HepG2 (cell line): ENCODE measurements around the gene SLC35A3. TPM values are rescaled to one million over a fixed set of nuclear protein-coding genes. Genes with fewer than 3 reads are reported as not detected.

Source experiments
- ATF3 ChIP-seq: sonication (generic); formaldehyde crosslinking; IDR thresholded peaks from 2 replicates; pipeline ENCODE4 v1.4.0; 2020; ENCODE audit warnings: missing genetic modification reagents
- CENPX ChIP-seq: sonication (generic); formaldehyde crosslinking; IDR thresholded peaks from 2 replicates; pipeline ENCODE4 v1.9.0; 2021; ENCODE audit warnings: mild to moderate bottlenecking, missing genetic modification reagents, moderate library complexity
- CREM ChIP-seq, 2 experiments: sonication (generic) in 1 of 2; formaldehyde crosslinking in 1 of 2; IDR thresholded peaks; 2 replicates each; pipeline versions ENCODE4 v1.4.0 to v1.6.1; 2016 to 2020; ENCODE audit warnings: antibody characterized with exemption in 1 of 2, mild to moderate bottlenecking in 1 of 2, missing genetic modification reagents in 1 of 2
- DNMT3B ChIP-seq: conservative IDR thresholded peaks from 2 replicates; pipeline ENCODE4 v1.6.1; 2016; ENCODE audit warnings: missing biosample characterization, control low read depth
- ERF ChIP-seq: IDR thresholded peaks from 2 replicates; pipeline ENCODE4 v1.6.1; 2018; ENCODE audit warnings: missing biosample characterization, missing genetic modification reagents
- ESRRA ChIP-seq: sonication (generic); formaldehyde crosslinking; IDR thresholded peaks from 2 replicates; pipeline ENCODE4 v1.5.1; 2020; ENCODE audit warnings: mild to moderate bottlenecking, low read depth, missing genetic modification reagents
- ISL2 ChIP-seq: sonication (generic); formaldehyde crosslinking; IDR thresholded peaks from 2 replicates; pipeline ENCODE4 v1.5.0; 2020; ENCODE audit warnings: missing genetic modification reagents
- KAT7 ChIP-seq: IDR thresholded peaks from 2 replicates; pipeline ENCODE4 v1.6.1; 2018; ENCODE audit warnings: borderline replicate concordance, missing compliant biosample characterization
- NR2C2 ChIP-seq: sonication (generic); formaldehyde crosslinking; IDR thresholded peaks from 2 replicates; pipeline ENCODE4 v1.4.0; 2020; ENCODE audit warnings: missing genetic modification reagents, mild to moderate bottlenecking, moderate library complexity, borderline replicate concordance
- ONECUT2 ChIP-seq: sonication (generic); formaldehyde crosslinking; IDR thresholded peaks from 2 replicates; pipeline ENCODE4 v1.4.0; 2020; ENCODE audit warnings: missing genetic modification reagents
- PCBP1 ChIP-seq: fragments of 200-400 bp; formaldehyde crosslinking; IDR thresholded peaks from 2 replicates; pipeline ENCODE4 v1.6.1; 2017; ENCODE audit warnings: mild to moderate bottlenecking, low read depth, low read length, borderline replicate concordance
- PHF21A ChIP-seq: sonication (generic); formaldehyde crosslinking; IDR thresholded peaks from 2 replicates; pipeline ENCODE4 v1.5.0; 2020; ENCODE audit warnings: mild to moderate bottlenecking, missing genetic modification reagents
- PRMT3 ChIP-seq: sonication (generic); formaldehyde crosslinking; IDR thresholded peaks from 2 replicates; pipeline ENCODE4 v1.8.1; 2022; ENCODE audit warnings: low read depth, mild to moderate bottlenecking, moderate library complexity, missing genetic modification reagents, borderline replicate concordance
- SIX1 ChIP-seq: sonication (generic); formaldehyde crosslinking; IDR thresholded peaks from 2 replicates; pipeline ENCODE4 v1.4.0; 2020; ENCODE audit warnings: missing genetic modification reagents, borderline replicate concordance
- TP53 ChIP-seq: sonication (generic); formaldehyde crosslinking; conservative IDR thresholded peaks from 2 replicates; pipeline ENCODE4 v1.4.0; 2020; ENCODE audit warnings: missing genetic modification reagents
- ZBTB44 ChIP-seq: sonication (generic); formaldehyde crosslinking; IDR thresholded peaks from 2 replicates; pipeline ENCODE4 v1.4.0; 2020; ENCODE audit warnings: missing genetic modification reagents
- ZNF180 ChIP-seq: sonication (generic); formaldehyde crosslinking; IDR thresholded peaks from 2 replicates; pipeline ENCODE4 v1.4.0; 2020; ENCODE audit warnings: low read depth, missing genetic modification reagents, borderline replicate concordance
- ZNF232 ChIP-seq: sonication (generic); formaldehyde crosslinking; IDR thresholded peaks from 2 replicates; pipeline ENCODE4 v1.4.0; 2020; ENCODE audit warnings: missing genetic modification reagents, borderline replicate concordance
- ZNF333 ChIP-seq: sonication (generic); formaldehyde crosslinking; IDR thresholded peaks from 2 replicates; pipeline ENCODE4 v1.4.0; 2020; ENCODE audit warnings: mild to moderate bottlenecking, missing genetic modification reagents, borderline replicate concordance
- ZNF354B ChIP-seq: sonication (generic); formaldehyde crosslinking; IDR thresholded peaks from 2 replicates; pipeline ENCODE4 v1.8.0; 2022; ENCODE audit warnings: mild to moderate bottlenecking, missing genetic modification reagents
- ZNF543 ChIP-seq: sonication (generic); formaldehyde crosslinking; IDR thresholded peaks from 2 replicates; pipeline ENCODE4 v1.4.0; 2020; ENCODE audit warnings: mild to moderate bottlenecking, missing genetic modification reagents
- ZNF563 ChIP-seq: sonication (generic); formaldehyde crosslinking; IDR thresholded peaks from 2 replicates; pipeline ENCODE4 v1.8.0; 2022; ENCODE audit warnings: mild to moderate bottlenecking, moderate library complexity, missing genetic modification reagents
- ZNF605 ChIP-seq: sonication (generic); formaldehyde crosslinking; IDR thresholded peaks from 2 replicates; pipeline ENCODE4 v1.8.0; 2022; ENCODE audit warnings: mild to moderate bottlenecking, missing genetic modification reagents
- ZSCAN20 ChIP-seq: sonication (generic); formaldehyde crosslinking; IDR thresholded peaks from 2 replicates; pipeline ENCODE4 v1.4.0; 2020; ENCODE audit warnings: missing genetic modification reagents, mild to moderate bottlenecking, borderline replicate concordance
- polyA plus RNA-seq, 8 experiments: library from polyadenylated mRNA; depleted of rRNA in 3 of 8; stranded (reverse) in 7 of 8; unstranded in 1 of 8; fragments of >200 nt; fragmentation: Illumina TruSeq in 4 of 8; extraction: Trizol in 4 of 8; gene quantifications; 2 replicates each; pipeline versions ENCODE4 v1.2.1 to v1.2.3, GENCODE V29; 2011 to 2016; ENCODE audit warnings: low read depth in 4 of 8, missing spikeins in 1 of 8, mixed read lengths in 1 of 8; ENCODE audit not compliant: insufficient read depth in 1 of 8
- total RNA-seq, 5 experiments: library from RNA; depleted of rRNA; stranded (reverse); fragments of >200 nt; fragmentation: Illumina TruSeq; extraction: Trizol; gene quantifications; 2 replicates each; pipeline ENCODE4 v1.2.3, GENCODE V29; 2016; ENCODE audit warnings: low read depth in 1 of 5
- TF ChIP-seq, protein P1 (sequence below): sonication (generic); formaldehyde crosslinking; IDR thresholded peaks from 2 replicates; pipeline ENCODE4 v1.4.0; 2020; ENCODE audit warnings: missing genetic modification reagents, borderline replicate concordance

The SLC35A3 gene
- total and polyA plus RNA-seq, 2 of the 13 experiments (the other 11 are each of a cell fraction or from before 2014, with no cell fraction given): 11.2 to 24.9 TPM

GRCh38 chr1:100037927-100038659 lies 68.3 kb downstream of the SLC35A3 start (continued):
- peak; percentile 92 for TF ChIP-seq ZNF333
- no peak for TF ChIP-seq ATF3
- no peak for TF ChIP-seq DNMT3B (CRISPR knock-in tag)
- TF ChIP-seq SIX1: no peak
- TF ChIP-seq KAT7 (CRISPR knock-in tag): peak; percentile 78; the same call in 1 of the 2 replicates
- no peak for TF ChIP-seq CENPX (CRISPR knock-in tag)
- no peak for TF ChIP-seq ZNF543 (CRISPR knock-in tag)
- TF ChIP-seq, protein P1, sequence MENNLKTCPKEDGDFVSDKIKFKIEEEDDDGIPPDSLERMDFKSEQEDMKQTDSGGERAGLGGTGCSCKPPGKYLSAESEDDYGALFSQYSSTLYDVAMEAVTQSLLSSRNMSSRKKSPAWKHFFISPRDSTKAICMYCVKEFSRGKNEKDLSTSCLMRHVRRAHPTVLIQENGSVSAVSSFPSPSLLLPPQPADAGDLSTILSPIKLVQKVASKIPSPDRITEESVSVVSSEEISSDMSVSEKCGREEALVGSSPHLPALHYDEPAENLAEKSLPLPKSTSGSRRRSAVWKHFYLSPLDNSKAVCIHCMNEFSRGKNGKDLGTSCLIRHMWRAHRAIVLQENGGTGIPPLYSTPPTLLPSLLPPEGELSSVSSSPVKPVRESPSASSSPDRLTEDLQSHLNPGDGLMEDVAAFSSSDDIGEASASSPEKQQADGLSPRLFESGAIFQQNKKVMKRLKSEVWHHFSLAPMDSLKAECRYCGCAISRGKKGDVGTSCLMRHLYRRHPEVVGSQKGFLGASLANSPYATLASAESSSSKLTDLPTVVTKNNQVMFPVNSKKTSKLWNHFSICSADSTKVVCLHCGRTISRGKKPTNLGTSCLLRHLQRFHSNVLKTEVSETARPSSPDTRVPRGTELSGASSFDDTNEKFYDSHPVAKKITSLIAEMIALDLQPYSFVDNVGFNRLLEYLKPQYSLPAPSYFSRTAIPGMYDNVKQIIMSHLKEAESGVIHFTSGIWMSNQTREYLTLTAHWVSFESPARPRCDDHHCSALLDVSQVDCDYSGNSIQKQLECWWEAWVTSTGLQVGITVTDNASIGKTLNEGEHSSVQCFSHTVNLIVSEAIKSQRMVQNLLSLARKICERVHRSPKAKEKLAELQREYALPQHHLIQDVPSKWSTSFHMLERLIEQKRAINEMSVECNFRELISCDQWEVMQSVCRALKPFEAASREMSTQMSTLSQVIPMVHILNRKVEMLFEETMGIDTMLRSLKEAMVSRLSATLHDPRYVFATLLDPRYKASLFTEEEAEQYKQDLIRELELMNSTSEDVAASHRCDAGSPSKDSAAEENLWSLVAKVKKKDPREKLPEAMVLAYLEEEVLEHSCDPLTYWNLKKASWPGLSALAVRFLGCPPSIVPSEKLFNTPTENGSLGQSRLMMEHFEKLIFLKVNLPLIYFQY (CRISPR knock-in tag): no peak
- peak; percentile 61 for TF ChIP-seq ERF (CRISPR knock-in tag)
- no peak for TF ChIP-seq CREM (IDR thresholded peaks at IDR 0.05)
- no peak for TF ChIP-seq CREM (CRISPR knock-in tag; IDR thresholded peaks at IDR 0.05)
- TF ChIP-seq ONECUT2: 0 out of 2 replicates have a peak, but pooled peaks have one; percentile 36
- 0 out of 2 replicates have a peak, but pooled peaks have one; percentile 20 for TF ChIP-seq ZSCAN20 (CRISPR knock-in tag)
- peak; percentile 78; the same call in 1 of the 2 replicates for TF ChIP-seq PRMT3 (CRISPR knock-in tag)
- peak; percentile 47; the same call in 1 of the 2 replicates for TF ChIP-seq ISL2 (CRISPR knock-in tag)
- peak; percentile 70 for TF ChIP-seq ZNF232 (CRISPR knock-in tag)
- no peak for TF ChIP-seq PHF21A (CRISPR knock-in tag)
- peak; percentile 71; the same call in 1 of the 2 replicates for TF ChIP-seq ZNF563 (CRISPR knock-in tag)
- no peak for TF ChIP-seq PCBP1
- no peak for TF ChIP-seq TP53 (CRISPR knock-in tag)
- TF ChIP-seq ZNF180: peak; percentile 82; the same call in 1 of the 2 replicates
- no peak for TF ChIP-seq ESRRA
- no peak for TF ChIP-seq ZBTB44 (CRISPR knock-in tag)
- TF ChIP-seq NR2C2 (CRISPR knock-in tag): no peak; the same call in 1 of the 2 replicates
- peak; percentile 82 for TF ChIP-seq ZNF605 (CRISPR knock-in tag)
- peak; percentile 36; the same call in 1 of the 2 replicates for TF ChIP-seq ZNF354B (CRISPR knock-in tag)
